ENCODE data around the gene BMF.

- TF ChIP-seq CTCF (IDR thresholded peaks at IDR 0.05) (no peak), POLR2AphosphoS5 (IDR thresholded peaks at IDR 0.05) (no peak)
These were observed 7.0 kb upstream of the BMF start for GRCh38 chr15:40115670-40116093.

Measured in sigmoid colon (tissue), 4 donors.